Limb (tissue), 2 donors: ENCODE data around the gene DCXR.

Source experiments
- DNase-seq, 2 donors: peaks; one replicate each; pipeline ENCODE4 v3.0.0-alpha.2; 2016; ENCODE audit errors: extremely low spot score in 2 of 2

The DCXR gene

DNA sequence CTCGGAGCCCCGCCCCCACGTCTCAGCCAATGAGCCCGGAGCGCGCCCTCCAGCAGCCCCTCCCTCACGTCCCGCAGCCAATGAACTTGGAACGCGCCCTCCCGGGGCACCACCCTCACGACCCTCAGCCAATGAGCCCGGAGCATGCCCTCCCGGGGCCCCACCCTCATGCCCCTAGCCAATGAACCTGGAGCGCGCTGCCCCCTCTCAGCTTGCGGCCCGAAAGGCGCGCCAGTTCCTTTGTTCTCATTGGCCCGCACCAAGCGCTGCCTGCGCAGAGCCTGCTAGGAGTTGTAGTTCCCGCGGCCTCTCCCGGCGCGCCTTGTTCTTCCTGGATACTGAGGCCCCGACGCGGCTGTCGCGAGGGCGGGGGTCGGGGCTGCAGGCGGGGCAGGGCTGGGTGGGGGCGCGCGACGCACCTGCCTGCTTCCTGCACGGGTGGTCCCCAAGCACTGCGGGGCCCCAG is 14.5 kb downstream of the DCXR start, which contains the start of gene LRRC45:
Gene LRRC45, plus strand, starts transcription at position 325 of the 466 bp plus-strand sequence. CDS start 339 bp downstream, outside the sequence.
- peak; percentile 100 for DNase-seq

GRCh38 chr17:82022310-82022980 is 15.1 kb downstream of the DCXR start, which contains the start of gene CENPX:
TSS of gene CENPX (minus strand) at chr17:82022878. CDS start at chr17:82022861, 17 bp downstream.
- DNase-seq: no peak

DNA sequence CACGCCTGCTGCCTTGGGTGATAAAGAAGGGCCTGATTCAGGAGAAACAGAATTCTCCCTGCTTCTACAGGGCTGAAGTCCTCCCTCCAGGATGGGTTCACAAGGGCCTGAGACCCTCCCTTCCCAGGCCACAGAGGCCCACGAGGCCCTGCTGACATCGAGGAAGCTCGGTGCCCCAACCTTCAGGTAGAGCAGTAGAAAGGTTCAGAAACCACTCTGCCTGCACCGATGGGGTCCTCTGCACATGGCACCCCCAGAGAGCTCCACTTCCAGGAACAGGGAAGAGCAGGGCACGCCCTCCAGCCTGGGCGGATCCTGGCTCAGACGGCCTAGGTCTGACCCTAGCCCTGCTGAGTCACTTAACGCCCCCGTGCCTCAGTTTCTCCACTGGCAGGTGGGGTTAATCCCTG is 15.6 kb downstream of the DCXR start:
- no peak for DNase-seq

GRCh38 chr17:82021107-82021899 is 16.2 kb downstream of the DCXR start:
- peak in 1 of 2 donors; percentile 73 for DNase-seq

DNA sequence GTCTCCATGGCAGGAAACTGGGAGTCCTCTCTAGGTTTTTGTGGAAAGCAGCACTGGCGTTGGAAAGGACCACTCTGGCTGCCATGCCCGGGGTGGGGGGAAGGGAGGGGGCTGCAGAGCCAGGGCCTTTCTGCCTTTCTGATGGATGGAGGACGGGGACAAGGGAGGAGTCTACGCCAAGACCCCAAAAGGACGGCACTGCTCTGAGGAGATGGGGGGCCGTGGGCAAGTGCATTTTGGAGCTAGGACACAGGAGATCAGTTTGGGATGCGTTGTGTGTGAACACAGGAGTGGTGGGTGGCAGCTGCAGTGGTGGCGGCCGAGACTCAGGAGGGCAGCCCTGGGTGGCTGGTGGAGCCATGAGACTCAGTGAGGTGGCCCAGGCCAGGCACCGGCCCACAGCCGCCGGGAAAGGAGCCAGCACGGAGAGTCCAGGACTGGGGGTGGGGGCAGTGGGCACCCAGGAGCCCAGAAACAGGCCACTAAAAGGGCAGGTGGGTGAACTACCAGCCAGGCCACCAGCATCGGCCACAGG is 16.9 kb downstream of the DCXR start:
- DNase-seq: no peak

DNA sequence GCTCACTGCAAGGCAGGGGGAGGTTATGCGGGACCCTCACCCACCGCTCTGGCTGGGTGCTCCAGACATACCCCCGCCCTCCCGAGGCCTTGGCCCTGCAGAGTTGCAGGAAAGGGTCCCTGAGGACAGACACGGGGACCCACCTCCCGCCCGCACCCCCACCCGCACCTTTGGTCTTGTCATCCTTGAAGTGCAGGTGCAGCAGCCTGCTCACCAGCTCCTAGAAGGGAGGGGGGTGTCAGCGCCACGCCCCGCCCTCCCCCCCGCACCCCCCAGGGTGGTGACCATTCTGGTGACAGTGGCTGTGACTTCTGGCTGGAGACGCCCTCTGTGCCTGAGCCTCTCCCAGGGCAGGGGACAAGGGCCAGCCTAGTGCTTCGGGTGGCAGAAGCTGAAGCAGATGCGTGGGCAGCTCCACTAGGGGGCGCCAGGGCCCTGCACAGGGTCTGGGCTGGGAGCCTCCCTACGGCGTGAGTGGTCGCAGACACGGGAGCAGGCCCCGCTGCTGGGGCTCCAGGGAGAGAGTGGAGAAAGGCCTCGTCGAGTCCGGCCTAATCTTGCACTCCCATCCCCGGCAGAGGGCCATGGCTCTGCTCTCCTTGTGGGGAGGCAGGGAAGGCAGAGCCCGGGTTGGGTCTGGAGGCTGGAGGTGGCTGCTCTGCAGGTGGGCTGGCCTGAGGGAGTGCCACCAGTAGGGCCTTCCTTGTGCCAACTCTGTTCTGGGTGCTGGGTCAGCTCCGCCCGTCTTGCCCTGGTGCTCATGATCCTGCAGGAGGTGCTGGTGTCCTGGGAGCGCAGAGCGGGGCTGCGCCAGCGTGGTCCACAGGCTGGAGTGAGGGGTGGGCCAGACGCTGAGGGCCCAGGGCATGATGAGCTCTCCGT is 17.6 kb downstream of the DCXR start:
- peak in 1 of 2 donors; percentile 74 for DNase-seq

- no peak for DNase-seq
These were observed 18.4 kb downstream of the DCXR start for GRCh38 chr17:82018989-82019689.

- no peak for DNase-seq
These were observed 19.1 kb downstream of the DCXR start for GRCh38 chr17:82018152-82018988.

GRCh38 chr17:82017612-82018151 is 19.8 kb downstream of the DCXR start:
- no peak for DNase-seq

GRCh38 chr17:82016875-82017459 is 20.5 kb downstream of the DCXR start:
- no peak for DNase-seq

DNA sequence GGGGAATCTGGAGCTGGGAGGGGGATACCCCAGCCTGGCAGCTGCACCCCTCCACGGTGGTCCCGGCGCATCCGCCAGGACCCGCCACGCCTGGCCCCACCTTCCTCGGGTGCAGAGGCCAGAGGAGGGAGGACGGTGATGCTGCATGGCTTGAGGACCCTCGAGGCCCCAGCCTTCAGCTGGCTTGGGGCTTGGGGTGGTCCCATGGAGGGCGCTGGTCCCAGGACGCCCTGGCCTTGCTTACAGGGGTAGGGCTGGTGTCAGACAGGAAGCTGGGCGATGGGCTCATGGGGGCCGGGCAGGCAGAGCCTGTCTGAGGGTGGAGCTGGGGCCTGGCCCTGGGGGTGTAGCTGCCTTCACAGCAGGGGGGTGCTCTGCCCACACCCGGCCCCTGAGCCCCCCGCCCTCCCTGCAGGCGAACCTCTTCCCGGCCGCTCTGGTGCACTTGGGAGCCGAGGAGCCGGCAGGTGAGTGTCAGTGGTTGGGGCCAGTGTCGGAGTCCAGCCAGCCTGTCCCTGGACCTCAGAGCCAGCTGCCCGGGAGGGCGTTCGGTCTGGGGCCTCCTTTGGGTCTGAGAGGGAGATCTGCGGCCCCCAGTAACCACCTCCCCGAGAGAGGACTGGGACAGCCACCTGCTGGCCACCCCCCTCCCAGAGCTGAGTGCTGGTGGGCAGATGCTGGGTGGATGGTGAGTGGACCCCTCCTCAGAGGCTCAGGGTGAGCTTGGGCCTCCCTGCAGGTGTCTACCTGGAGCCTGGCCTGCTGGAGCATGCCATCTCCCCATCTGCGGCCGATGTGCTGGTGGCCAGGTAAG is 21.2 kb downstream of the DCXR start:
- no peak for DNase-seq

DNA sequence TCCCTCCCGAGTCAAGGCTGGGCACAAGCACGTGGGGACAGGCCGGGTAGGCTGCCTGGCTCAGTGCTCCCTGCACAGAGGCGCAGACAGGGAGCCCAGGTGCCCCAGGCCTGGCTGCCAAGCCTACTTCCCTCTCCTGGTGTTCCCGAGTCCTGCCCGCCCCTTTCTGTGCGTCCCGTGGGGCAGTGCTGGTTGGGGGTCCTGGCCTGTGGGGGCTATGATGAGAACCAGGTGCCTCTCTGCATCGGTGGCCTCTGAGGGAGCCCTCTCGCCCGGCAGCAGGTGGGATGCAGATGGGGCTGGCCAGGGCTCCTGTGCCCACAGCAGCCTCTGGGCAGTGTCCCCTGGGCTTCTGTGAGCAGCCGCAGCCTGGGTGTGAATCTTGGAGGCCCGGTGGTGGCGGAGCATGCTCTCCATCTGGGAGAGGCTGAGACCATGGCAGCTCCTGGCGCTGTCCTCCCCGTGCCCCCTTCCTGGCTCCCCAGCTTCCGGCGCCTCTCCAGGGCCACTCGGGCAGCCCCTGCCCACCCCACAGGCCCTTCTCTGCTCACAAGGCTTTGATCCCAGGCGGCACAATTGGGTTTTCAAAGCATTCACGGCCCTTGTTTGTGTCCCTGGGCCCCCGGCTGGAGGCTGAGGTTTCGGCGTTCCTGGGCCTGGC is 22.1 kb downstream of the DCXR start:
- no peak for DNase-seq

DNA sequence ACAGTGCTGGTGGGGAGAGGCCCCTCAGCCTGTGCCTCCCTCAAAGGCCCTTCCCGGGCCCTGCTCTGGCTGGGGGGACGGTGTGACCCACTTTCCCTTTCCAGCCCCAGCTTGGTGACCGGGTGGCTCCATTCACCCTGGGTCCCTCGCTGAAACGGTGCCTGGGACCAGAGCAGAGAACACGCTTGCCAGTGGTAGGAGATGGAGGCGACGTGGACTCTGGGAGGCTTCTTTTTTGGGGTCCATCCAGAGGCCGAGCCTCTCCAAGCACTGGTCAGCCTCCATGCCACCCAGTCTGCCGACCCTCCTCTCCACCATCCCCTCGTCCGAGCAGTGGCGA is 22.6 kb downstream of the DCXR start:
- no peak for DNase-seq

- no peak for DNase-seq
These were observed 23.1 kb downstream of the DCXR start for GRCh38 chr17:82014432-82014831.

GRCh38 chr17:82013772-82014321 is 23.6 kb downstream of the DCXR start:
- DNase-seq: no peak

GRCh38 chr17:82013341-82013740 is 24.2 kb downstream of the DCXR start:
- no peak for DNase-seq

DNA sequence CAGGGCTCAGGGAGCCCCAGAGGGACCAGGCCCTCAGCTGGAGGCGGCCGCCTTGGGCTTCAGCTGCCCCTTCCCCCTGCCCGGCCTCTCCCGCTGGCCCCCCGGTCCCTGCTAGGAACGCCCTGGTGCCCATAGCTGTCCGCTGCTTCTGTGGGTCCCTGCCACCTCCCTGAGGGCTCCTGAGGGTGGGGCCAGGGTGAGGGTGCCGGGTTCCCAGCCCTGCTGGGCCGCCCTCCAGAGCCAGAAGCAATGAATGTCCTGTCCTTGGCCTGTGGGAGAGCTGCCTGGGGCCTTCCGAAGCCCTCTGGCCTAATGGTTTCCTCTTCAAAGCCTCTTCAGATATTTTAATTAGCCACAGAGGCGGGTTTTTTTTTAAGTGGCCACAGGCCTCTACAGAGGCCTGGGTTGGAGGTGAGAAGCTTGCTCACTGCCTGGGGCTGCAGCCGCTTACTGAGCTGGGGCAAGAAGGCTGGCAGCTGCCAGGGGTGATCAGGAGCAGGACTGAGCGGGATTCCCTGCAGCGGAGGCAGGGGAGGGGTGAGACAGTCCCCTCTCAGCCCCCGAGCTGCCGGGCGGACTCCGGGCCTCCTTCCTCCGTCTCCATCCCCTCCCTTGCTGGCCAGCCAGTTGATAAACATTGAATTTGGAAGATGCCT is 24.7 kb downstream of the DCXR start:
- no peak for DNase-seq
